HCT116 (cell line): ENCODE measurements around the gene EMILIN1. TPM values are rescaled to one million over a fixed set of nuclear protein-coding genes. Genes with fewer than 3 reads are reported as not detected.

Source experiments
- ATAC-seq: fragments of 200-7000 bp; cut with Tn5 transposase; 2 replicates; pipeline ENCODE4 v1.9.1; 2020; ENCODE audit warnings: mild to moderate bottlenecking, moderate library complexity
- BruUV-seq: library from RNA; stranded (reverse); fragments of 400-500 nt; replicated peaks from 2 replicates; lab custom pipeline; 2021; lab: Mats Ljungman, UMichigan
- CTCF ChIA-PET: fragments of 300-600 bp; sonication (Branson Sonifier 250); formaldehyde crosslinking; loops from one replicate; lab custom pipeline; 2021; ENCODE audit warnings: antibody characterized with exemption; lab: Charles Lee
- POLR2A ChIA-PET: fragments of 300-600, 350-600 bp; sonication (Branson Sonifier 250); formaldehyde crosslinking; loops from one replicate; lab custom pipeline; 2021; ENCODE audit warnings: antibody characterized with exemption; lab: Charles Lee
- RAD21 ChIA-PET, 2 experiments: fragments of 300-600 bp; sonication (Branson Sonifier 250); formaldehyde crosslinking; loops; one replicate each; lab custom pipeline; 2023; ENCODE audit warnings: low total read pairs in 2 of 2; ENCODE audit not compliant: uncharacterized antibody in 2 of 2, unreplicated experiment in 2 of 2, low non-redundant PET in 1 of 2; lab: Charles Lee
- DNase-seq: peaks from one replicate; pipeline ENCODE4 v3.0.0-alpha.2; 2010; ENCODE audit warnings: low read depth, low spot score
- H2AFZ ChIP-seq: fragments of 200-600 bp; shearing (Covaris generic), sonication (generic); 2 replicates; pipeline ENCODE4 v1.6.1; 2017; ENCODE audit warnings: low read depth, mixed run types, mixed read lengths, antibody characterized with exemption, low read length; ENCODE audit not compliant: poor library complexity, severe bottlenecking
- H3K27ac ChIP-seq: 2 replicates; pipeline ENCODE4 v1.5.1; 2012; ENCODE audit warnings: low read depth, low read length
- H3K27me3 ChIP-seq: fragments of 200-600 bp; sonication (generic); 2 replicates; pipeline ENCODE4 v1.6.1; 2016; ENCODE audit warnings: mixed run types, low read length, mixed read lengths; ENCODE audit not compliant: insufficient read depth
- H3K36me3 ChIP-seq, 2 experiments: fragments of 200-500 bp in 1 of 2; fragments of 200-600 bp in 1 of 2; sonication (Bioruptor generic) in 1 of 2; sonication (generic) in 1 of 2; 2 replicates each; pipeline versions ENCODE4 v1.5.1 to v1.6.1; 2014 to 2016; ENCODE audit warnings: low read length in 2 of 2, inconsistent platforms in 1 of 2, mixed read lengths in 1 of 2, mixed run types in 1 of 2; ENCODE audit not compliant: insufficient read depth in 2 of 2, control insufficient read depth in 1 of 2
- H3K4me1 ChIP-seq, 2 experiments: fragments of 200-600 bp in 1 of 2; sonication (generic) in 1 of 2; 2 replicates each; pipeline versions ENCODE4 v1.5.1 to v1.6.1; 2012 to 2017; ENCODE audit warnings: low read length in 2 of 2, inconsistent platforms in 1 of 2, mild to moderate bottlenecking in 1 of 2, mixed read lengths in 1 of 2, mixed run types in 1 of 2, moderate library complexity in 1 of 2; ENCODE audit not compliant: insufficient read depth in 2 of 2, control insufficient read depth in 1 of 2
- H3K4me2 ChIP-seq: fragments of 200-600 bp; sonication (generic); 2 replicates; pipeline ENCODE4 v1.6.1; 2017; ENCODE audit warnings: mixed run types, low read length, mixed read lengths
- H3K4me3 ChIP-seq, 2 experiments: fragments of 200-600 bp in 1 of 2; sonication (generic) in 1 of 2; replicated peaks in 1 of 2; 2 replicates each; pipeline ENCODE4 v1.5.1; 2011 to 2016; ENCODE audit warnings: low read length in 2 of 2, control low read depth in 1 of 2, low read depth in 1 of 2, mild to moderate bottlenecking in 1 of 2, mixed read lengths in 1 of 2, mixed run types in 1 of 2
- H3K79me2 ChIP-seq: fragments of 200-600 bp; sonication (generic); 2 replicates; pipeline ENCODE4 v1.6.1; 2017; ENCODE audit warnings: mild to moderate bottlenecking, mixed run types, low read length, moderate library complexity, mixed read lengths; ENCODE audit not compliant: insufficient read depth
- H3K9ac ChIP-seq: fragments of 200-600 bp; sonication (generic); 2 replicates; pipeline ENCODE4 v1.6.1; 2016; ENCODE audit warnings: low read length, mixed read lengths
- H3K9me2 ChIP-seq: fragments of 200-600 bp; sonication (generic), shearing (Covaris generic); 2 replicates; pipeline ENCODE4 v1.6.1; 2017; ENCODE audit warnings: mixed run types, mild to moderate bottlenecking, moderate library complexity; ENCODE audit not compliant: insufficient read depth
- H3K9me3 ChIP-seq, 2 experiments: fragments of 200-500 bp in 1 of 2; fragments of 200-600 bp in 1 of 2; sonication (Bioruptor generic) in 1 of 2; sonication (generic) in 1 of 2; 2 replicates each; pipeline ENCODE4 v1.6.1; 2014 to 2017; ENCODE audit warnings: low read length in 2 of 2, mixed read lengths in 2 of 2, inconsistent platforms in 1 of 2, low read depth in 1 of 2, mild to moderate bottlenecking in 1 of 2, mixed run types in 1 of 2, moderate library complexity in 1 of 2; ENCODE audit not compliant: control insufficient read depth in 1 of 2, insufficient read depth in 1 of 2
- H4K20me1 ChIP-seq: fragments of 200-600 bp; sonication (generic), shearing (Covaris generic); 2 replicates; pipeline ENCODE4 v1.6.1; 2017; ENCODE audit warnings: mixed run types, mild to moderate bottlenecking, moderate library complexity; ENCODE audit not compliant: insufficient read depth
- CBX3 ChIP-seq: IDR thresholded peaks from 2 replicates; pipeline ENCODE4 v1.6.1; 2012; ENCODE audit warnings: low read depth
- EGR1 ChIP-seq: IDR thresholded peaks from 2 replicates; pipeline ENCODE4 v1.6.1; 2012; ENCODE audit warnings: low read depth
- ELF1 ChIP-seq: IDR thresholded peaks from 2 replicates; pipeline ENCODE4 v1.6.1; 2012; ENCODE audit warnings: low read depth, borderline replicate concordance
- EZH2 ChIP-seq: fragments of 200-600 bp; sonication (generic); IDR thresholded peaks from 2 replicates; pipeline ENCODE4 v1.6.1; 2017; ENCODE audit warnings: antibody characterized with exemption, mixed run types
- POLR2A ChIP-seq: IDR thresholded peaks from 2 replicates; pipeline ENCODE4 v1.7.0; 2011; ENCODE audit warnings: borderline replicate concordance; ENCODE audit not compliant: insufficient read depth, insufficient read length; ENCODE audit errors: extremely low read depth
- REST ChIP-seq: IDR thresholded peaks from 2 replicates; pipeline ENCODE4 v1.6.1; 2012; ENCODE audit warnings: low read depth
- SIN3A ChIP-seq: IDR thresholded peaks from 2 replicates; pipeline ENCODE4 v1.6.1; 2012; ENCODE audit warnings: low read depth
- YY1 ChIP-seq: IDR thresholded peaks from 2 replicates; pipeline ENCODE4 v1.6.1; 2011; ENCODE audit warnings: low read length, low read depth, moderate library complexity, mild to moderate bottlenecking; ENCODE audit not compliant: insufficient replicate concordance; ENCODE audit errors: extremely low read depth
- intact Hi-C: fragments of 100-400 bp; cut with micrococcal nuclease; formaldehyde crosslinking; loops from 2 replicates; pipeline ENCODE4 v1.10.0; 2022
- total RNA-seq: library from RNA; stranded (reverse); gene quantifications from one replicate; pipeline ENCODE4 v1.2.1, GENCODE V29; 2021; ENCODE audit not compliant: unreplicated experiment
- TF ChIP-seq, protein P1 (sequence below): IDR thresholded peaks from 2 replicates; pipeline ENCODE4 v1.6.1; 2012

Gene EMILIN1
- total RNA-seq, 1 experiment from 2014 or later: 0.59 TPM

- Histone ChIP-seq H3K4me1 (peaks cover under 1 to 16% of the 10 kb centered on the region in 2 experiments; a peak in 3 of 4 replicates), H3K9me2 (no peaks in the 10 kb centered on the region), H4K20me1 (no peaks in the 10 kb centered on the region)
- intact Hi-C loops: no loop called here
- no peak for DNase-seq
- TF ChIP-seq POLR2A: no peak
- no peak for TF ChIP-seq ELF1
- TF ChIP-seq CBX3: no peak
- no peak for TF ChIP-seq EZH2
- no peak for TF ChIP-seq REST
- no peak for TF ChIP-seq EGR1
- TF ChIP-seq YY1: no peak
- TF ChIP-seq, protein P1, sequence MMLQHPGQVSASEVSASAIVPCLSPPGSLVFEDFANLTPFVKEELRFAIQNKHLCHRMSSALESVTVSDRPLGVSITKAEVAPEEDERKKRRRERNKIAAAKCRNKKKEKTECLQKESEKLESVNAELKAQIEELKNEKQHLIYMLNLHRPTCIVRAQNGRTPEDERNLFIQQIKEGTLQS: no peak
- no peak for TF ChIP-seq SIN3A
- TF ChIP-seq, all 23 proteins: peak for 0
- Histone ChIP-seq H3K27ac (no peak overlapping the region), H3K9me3 (no peaks in the 10 kb centered on the region), H2AFZ (no peak overlapping the region), H3K36me3 (no peaks in the 10 kb centered on the region), H3K9ac (no peak overlapping the region), H3K79me2 (peaks cover under 1% of the 10 kb centered on the region; the same call in 1 of the 2 replicates), H3K27me3 (no peaks in the 10 kb centered on the region), H3K4me3 (no peak overlapping the region), H3K4me2 (no peak overlapping the region)
- POLR2A ChIA-PET: no interaction called here
- RAD21 ChIA-PET: no interaction called here
- CTCF ChIA-PET: no interaction called here
- ATAC-seq: no peak
- no TSS peak for BruUV-seq
Measured at GRCh38 chr2:27076323-27076722, 2.1 kb upstream of the EMILIN1 start.
